ENCODE results near the gene TAGAP. TPM values are rescaled to one million over a fixed set of nuclear protein-coding genes. Genes with fewer than 3 reads are reported as not detected.

TAGAP gene
- total RNA-seq, 1 experiment from 2014 or later, result not detected

GRCh38 chr6:159013229-159013628 is 31.6 kb downstream of the TAGAP start:
- Histone ChIP-seq H2BK20ac (ENCODE audit: low read depth, low read length, poor library complexity, severe bottlenecking) (no peak overlapping the region), H3K4me1 (ENCODE audit: insufficient read depth, low read length) (no peaks in the 10 kb centered on the region), H3K79me2 (ENCODE audit: insufficient read depth, low read length) (no peaks in the 10 kb centered on the region), H4K20me1 (ENCODE audit: control insufficient read depth, insufficient read depth, insufficient read length) (no peaks in the 10 kb centered on the region), H2AFZ (ENCODE audit: low read length) (no peak overlapping the region), H4K8ac (replicated peaks; ENCODE audit: insufficient read length, low read depth, low read length) (no peak overlapping the region), H3K4ac (ENCODE audit: low read depth, low read length) (no peak overlapping the region), H3K4me2 (ENCODE audit: insufficient read depth, insufficient read length, low read length) (no peak overlapping the region), H2AK5ac (ENCODE audit: insufficient read length, low read length) (no peak overlapping the region), H3K18ac (ENCODE audit: insufficient read length, low read depth, low read length) (no peak overlapping the region), H3K56ac (ENCODE audit: insufficient read length, low read depth, low read length) (no peak overlapping the region), H2BK120ac (ENCODE audit: low read depth, low read length, poor library complexity, severe bottlenecking) (no peak overlapping the region), H3K79me1 (ENCODE audit: insufficient read depth, low read depth, low read length, poor library complexity, severe bottlenecking) (no peaks in the 10 kb centered on the region), H2BK12ac (ENCODE audit: insufficient read length, low read depth, low read length) (no peak overlapping the region), H3K14ac (ENCODE audit: insufficient read depth, low read length) (no peak overlapping the region), H3K9me3 (ENCODE audit: control insufficient read depth, low read depth, low read length) (no peaks in the 10 kb centered on the region), H3T11ph (ENCODE audit: low read length) (no peak overlapping the region), H4K91ac (ENCODE audit: insufficient read length, low read depth, low read length) (no peak overlapping the region), H2BK5ac (ENCODE audit: insufficient read length, low read length) (no peak overlapping the region), H4K5ac (ENCODE audit: insufficient read length, low read depth, low read length) (no peak overlapping the region), H3K27me3 (ENCODE audit: insufficient read depth, low read length) (no peaks in the 10 kb centered on the region), H3K27ac (ENCODE audit: insufficient read length, low read depth, low read length) (no peak overlapping the region), H3K9ac (ENCODE audit: extremely low read depth, insufficient read length, low read length) (no peak overlapping the region), H3K23me2 (ENCODE audit: insufficient read length, low read depth, low read length, poor library complexity, severe bottlenecking) (no peaks in the 10 kb centered on the region), H3K23ac (ENCODE audit: insufficient read length, low read depth, low read length) (no peak overlapping the region), H2BK15ac (ENCODE audit: low read depth, low read length) (no peak overlapping the region)
- no CpG with 5 or more reads among the region's 5 CpGs for WGBS (ENCODE audit: extremely low coverage, insufficient read length, low lambda C conversion rate)
- H3K9me3 Mint-ChIP-seq, result no peaks in the 10 kb centered on the region; a peak in 1 of 5 replicates
- no peak for TF ChIP-seq CTCF (conservative IDR thresholded peaks at IDR 0.05)
- no peak overlapping the region for H3K27ac Mint-ChIP-seq
- DNase-seq, result no peak
- H3K36me3 Mint-ChIP-seq (ENCODE audit: insufficient read depth in 1 of 3, low read depth in 3 of 3), result no peaks in the 10 kb centered on the region
- H3K4me1 Mint-ChIP-seq, result no peaks in the 10 kb centered on the region
- H3K27me3 Mint-ChIP-seq (ENCODE audit: low read depth), result no peaks in the 10 kb centered on the region; the same call in 1 of the 2 replicates
- no peak overlapping the region for H3K4me3 Mint-ChIP-seq

Data from H9 (cell line).